AG10803 (cell line): ENCODE data around the gene PRKCB.
"Not testable (repeated sequence)": the region's sequence is repeated elsewhere in the genome, so short reads cannot be mapped to it uniquely, and the experiment has no call there.

Experiments
- DNase-seq: peaks from one replicate; pipeline ENCODE4 v3.0.0; 2010; ENCODE audit warnings: low read depth
- H3K4me3 ChIP-seq: 2 replicates; pipeline ENCODE4 v1.5.1; 2011; ENCODE audit warnings: mild to moderate bottlenecking, low read length, control low read depth
- TF ChIP-seq, protein P1 (sequence below): conservative IDR thresholded peaks from 2 replicates; pipeline ENCODE4 v1.5.1; 2011; ENCODE audit warnings: mild to moderate bottlenecking, low read length, control low read depth, inconsistent platforms

The PRKCB gene

DNA sequence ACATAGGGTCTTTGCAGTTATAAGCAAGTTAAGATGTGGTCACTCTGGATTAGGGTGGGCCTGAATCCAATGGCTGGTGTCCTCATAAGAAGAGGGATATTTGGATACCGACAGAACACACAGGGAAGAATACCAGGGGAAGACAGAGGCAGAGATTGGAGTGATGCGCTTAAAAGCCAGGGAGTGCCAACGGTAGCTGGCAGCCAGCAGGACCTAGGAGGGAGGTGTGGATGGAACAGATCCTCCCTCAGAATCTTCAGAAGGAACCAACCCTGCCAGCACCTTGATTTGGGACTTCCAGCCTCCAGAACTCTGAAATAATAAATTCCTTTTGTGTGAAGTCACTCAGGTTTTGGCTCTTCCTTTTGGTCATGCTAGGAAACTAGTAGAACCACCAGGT lies 310.1 kb downstream of the PRKCB start:
- TF ChIP-seq, protein P1, sequence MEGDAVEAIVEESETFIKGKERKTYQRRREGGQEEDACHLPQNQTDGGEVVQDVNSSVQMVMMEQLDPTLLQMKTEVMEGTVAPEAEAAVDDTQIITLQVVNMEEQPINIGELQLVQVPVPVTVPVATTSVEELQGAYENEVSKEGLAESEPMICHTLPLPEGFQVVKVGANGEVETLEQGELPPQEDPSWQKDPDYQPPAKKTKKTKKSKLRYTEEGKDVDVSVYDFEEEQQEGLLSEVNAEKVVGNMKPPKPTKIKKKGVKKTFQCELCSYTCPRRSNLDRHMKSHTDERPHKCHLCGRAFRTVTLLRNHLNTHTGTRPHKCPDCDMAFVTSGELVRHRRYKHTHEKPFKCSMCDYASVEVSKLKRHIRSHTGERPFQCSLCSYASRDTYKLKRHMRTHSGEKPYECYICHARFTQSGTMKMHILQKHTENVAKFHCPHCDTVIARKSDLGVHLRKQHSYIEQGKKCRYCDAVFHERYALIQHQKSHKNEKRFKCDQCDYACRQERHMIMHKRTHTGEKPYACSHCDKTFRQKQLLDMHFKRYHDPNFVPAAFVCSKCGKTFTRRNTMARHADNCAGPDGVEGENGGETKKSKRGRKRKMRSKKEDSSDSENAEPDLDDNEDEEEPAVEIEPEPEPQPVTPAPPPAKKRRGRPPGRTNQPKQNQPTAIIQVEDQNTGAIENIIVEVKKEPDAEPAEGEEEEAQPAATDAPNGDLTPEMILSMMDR: no peak
- H3K4me3 ChIP-seq: no peak overlapping the region
- no peak for DNase-seq

DNA sequence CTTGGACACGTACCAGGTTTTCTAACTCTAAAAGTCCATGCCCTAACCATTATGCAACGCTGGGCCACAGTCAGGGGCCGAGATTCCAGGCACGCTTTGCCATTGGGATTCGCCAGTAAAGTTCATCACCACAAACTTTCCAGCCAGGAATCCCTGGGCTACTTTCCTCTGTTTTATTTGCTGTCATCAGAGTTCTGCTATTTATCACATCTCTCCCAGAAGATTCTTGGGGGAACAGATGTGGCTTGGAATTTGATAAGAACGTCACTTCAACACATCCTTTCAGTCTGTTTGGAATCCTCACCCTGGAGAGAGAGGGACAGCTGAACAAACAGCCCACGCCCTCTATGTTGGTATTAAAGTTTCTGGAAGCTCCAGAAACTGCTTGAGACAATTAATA lies 310.7 kb downstream of the PRKCB start:
- TF ChIP-seq, protein P1: no peak
- DNase-seq: no peak
- no peak overlapping the region for H3K4me3 ChIP-seq

- TF ChIP-seq, protein P1: no peak
- no peak overlapping the region for H3K4me3 ChIP-seq
- no peak for DNase-seq
Measured at GRCh38 chr16:24149102-24149501, 313.3 kb downstream of the PRKCB start.

DNA sequence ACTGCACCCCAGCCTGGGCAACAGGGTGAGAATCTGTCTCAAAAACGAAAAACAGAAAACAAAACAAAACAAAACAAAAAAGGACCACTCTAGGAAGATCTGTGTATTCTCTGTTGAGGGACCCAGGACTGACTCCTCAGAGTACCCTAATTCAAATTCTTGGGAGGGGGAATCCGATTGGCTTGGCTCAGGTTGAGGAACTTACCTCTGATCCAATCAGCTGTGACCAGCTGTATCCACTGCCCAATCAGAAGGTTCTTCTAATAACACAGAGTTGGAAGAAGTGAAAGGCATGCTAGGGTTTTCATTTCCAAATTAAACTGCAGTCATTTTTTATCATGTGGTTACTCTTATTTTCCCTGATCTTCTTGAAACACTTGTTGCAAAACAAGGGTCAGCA lies 314.5 kb downstream of the PRKCB start:
- TF ChIP-seq, protein P1: no peak
- no peak for DNase-seq

DNA sequence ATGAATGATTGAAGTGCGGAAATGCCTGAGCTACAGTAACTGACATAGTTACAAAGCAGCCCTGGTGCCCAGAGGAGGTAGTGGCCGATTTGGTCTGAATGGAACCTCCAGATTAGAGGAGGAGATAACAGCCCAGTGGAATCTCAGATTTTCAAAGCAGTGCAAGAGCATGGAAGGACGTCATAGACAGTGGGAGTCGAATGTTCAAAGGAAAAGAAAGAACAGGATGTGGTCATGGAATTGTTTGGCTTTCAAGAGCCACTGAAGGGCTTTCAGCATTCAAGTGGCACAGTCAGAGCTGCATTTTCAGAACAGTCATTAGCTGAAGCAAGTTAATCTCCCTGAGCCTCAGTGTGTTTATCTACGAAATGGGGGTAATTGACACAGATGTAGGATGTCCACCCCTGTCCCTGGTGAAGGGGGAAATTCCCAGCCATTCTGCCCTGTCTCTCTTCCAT lies 315.7 kb downstream of the PRKCB start:
- DNase-seq: no peak
- TF ChIP-seq, protein P1: no peak
- H3K4me3 ChIP-seq: no peak overlapping the region

More for the DNA sequence above, 314.5 kb downstream of the PRKCB start:
- no peak overlapping the region for H3K4me3 ChIP-seq

DNA sequence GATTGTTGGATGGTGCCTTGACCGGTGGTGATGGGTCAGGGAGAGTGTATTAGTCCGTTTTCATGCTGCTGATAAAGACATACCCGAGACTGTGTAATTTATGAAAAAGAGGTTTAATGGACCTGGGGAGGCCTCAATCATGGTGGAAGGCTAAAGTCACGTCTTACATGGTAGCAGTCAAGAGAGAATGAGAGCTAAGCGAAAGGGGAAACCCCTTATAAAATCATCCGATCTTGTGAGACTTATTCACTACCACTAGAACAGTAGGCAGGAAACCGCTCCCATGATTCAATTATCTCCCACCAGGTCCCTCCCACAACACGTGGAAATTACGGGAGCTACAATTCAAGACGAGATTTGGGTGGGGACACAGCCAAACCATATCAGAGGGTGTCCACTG lies 316.3 kb downstream of the PRKCB start:
- DNase-seq, H3K4me3 ChIP-seq: not testable (repeated sequence)

DNA sequence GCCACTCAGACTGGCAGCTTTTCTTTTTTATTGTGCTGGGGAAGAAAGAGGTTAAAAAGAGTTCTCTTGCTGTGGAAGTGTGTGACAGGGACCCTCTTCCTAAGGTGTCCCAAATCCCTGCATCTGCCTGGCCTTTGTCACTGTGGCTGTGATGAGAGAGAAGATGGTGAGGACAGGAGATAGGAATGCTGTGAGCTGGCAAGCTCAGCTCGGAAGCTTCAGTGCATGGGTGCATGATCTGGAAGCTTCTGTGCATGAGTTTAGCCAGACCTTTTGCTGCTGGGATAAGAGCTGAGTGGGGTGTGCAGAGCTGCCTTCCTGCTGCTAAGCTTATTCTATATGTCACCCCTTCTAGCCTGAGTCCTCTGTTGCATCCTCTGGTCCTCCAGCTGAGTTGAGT lies 317.0 kb downstream of the PRKCB start:
- TF ChIP-seq, protein P1: no peak
- DNase-seq: no peak

GRCh38 chr16:24156777-24157176 lies 321.0 kb downstream of the PRKCB start:
- H3K4me3 ChIP-seq: no peak overlapping the region
- DNase-seq: no peak
- TF ChIP-seq, protein P1: no peak

More for the DNA sequence above, 317.0 kb downstream of the PRKCB start:
- no peak overlapping the region for H3K4me3 ChIP-seq
